Keratinocyte (primary cell): Measurements from ENCODE around the gene CDS2. TPM values are rescaled to one million over a fixed set of nuclear protein-coding genes. Genes with fewer than 3 reads are reported as not detected.

Experiments used
- DNase-seq: peaks from one replicate; pipeline ENCODE4 v3.0.0-alpha.2; 2011; ENCODE audit warnings: low read depth, missing footprints, low spot score
- FAIRE-seq: peaks from 2 replicates; lab custom pipeline; 2011; peaks lifted over from hg19 to GRCh38; lab: Jason Lieb, UNC
- H2AFZ ChIP-seq: 2 replicates; pipeline ENCODE4 v1.6.0; 2012; ENCODE audit warnings: low read length, control low read depth, inconsistent platforms; ENCODE audit not compliant: control insufficient read depth
- H3K27ac ChIP-seq: 2 replicates; pipeline ENCODE4 v1.5.1; 2011; ENCODE audit warnings: low read length; ENCODE audit not compliant: control insufficient read depth, insufficient read depth
- H3K27me3 ChIP-seq: 3 replicates; pipeline ENCODE4 v1.6.0; 2011; ENCODE audit warnings: low read length; ENCODE audit not compliant: control insufficient read depth, insufficient read depth; ENCODE audit errors: extremely low read depth
- H3K36me3 ChIP-seq, 2 experiments: 2 replicates in 1 of 2; 3 replicates in 1 of 2; pipeline ENCODE4 v1.5.1; 2011; ENCODE audit warnings: low read length in 2 of 2, mild to moderate bottlenecking in 1 of 2; ENCODE audit not compliant: control insufficient read depth in 2 of 2, insufficient read depth in 2 of 2; ENCODE audit errors: extremely low read depth in 1 of 2
- H3K4me1 ChIP-seq: 3 replicates; pipeline ENCODE4 v1.5.1; 2011; ENCODE audit warnings: low read length; ENCODE audit not compliant: control insufficient read depth, insufficient read depth; ENCODE audit errors: extremely low read depth
- H3K4me2 ChIP-seq: 3 replicates; pipeline ENCODE4 v1.6.0; 2011; ENCODE audit warnings: low read depth, low read length; ENCODE audit not compliant: control insufficient read depth, insufficient read depth; ENCODE audit errors: extremely low read depth
- H3K4me3 ChIP-seq, 3 experiments: fragments of 200-600 bp in 1 of 3; sonication (generic) in 1 of 3; 2 replicates in 2 of 3; 3 replicates in 1 of 3; pipeline ENCODE4 v1.5.1; 2011 to 2016; ENCODE audit warnings: low read length in 3 of 3, mild to moderate bottlenecking in 3 of 3, control low read depth in 2 of 3, inconsistent platforms in 1 of 3, low read depth in 1 of 3, mixed read lengths in 1 of 3, mixed run types in 1 of 3, moderate library complexity in 1 of 3; ENCODE audit not compliant: control insufficient read depth in 2 of 3, insufficient read depth in 2 of 3; ENCODE audit errors: extremely low read depth in 1 of 3
- H3K79me2 ChIP-seq: 2 replicates; pipeline ENCODE4 v1.6.0; 2012; ENCODE audit warnings: low read length; ENCODE audit not compliant: control insufficient read depth, insufficient read depth
- H3K9ac ChIP-seq: 3 replicates; pipeline ENCODE4 v1.6.0; 2011; ENCODE audit warnings: low read length; ENCODE audit not compliant: control insufficient read depth, insufficient read depth; ENCODE audit errors: extremely low read depth
- H3K9me1 ChIP-seq: 3 replicates; pipeline ENCODE4 v1.6.0; 2011; ENCODE audit warnings: low read length; ENCODE audit not compliant: control insufficient read depth, insufficient read depth; ENCODE audit errors: extremely low read depth
- H3K9me3 ChIP-seq: 2 replicates; pipeline ENCODE4 v1.5.1; 2012; ENCODE audit warnings: low read depth, low read length; ENCODE audit not compliant: control insufficient read depth
- H4K20me1 ChIP-seq: 3 replicates; pipeline ENCODE4 v1.6.0; 2011; ENCODE audit warnings: low read length; ENCODE audit not compliant: control insufficient read depth, insufficient read depth; ENCODE audit errors: extremely low read depth
- EZH2 ChIP-seq: IDR thresholded peaks from one replicate; pipeline ENCODE4 v1.6.1; 2012; ENCODE audit warnings: inconsistent platforms, mild to moderate bottlenecking, low read length, moderate library complexity
- dilution Hi-C: fragments of 300-500 bp; cut with MboI; formaldehyde crosslinking; loops from one replicate; pipeline ENCODE4 v1.7.0; 2020; ENCODE audit warnings: low sequenced_read_pairs; ENCODE audit not compliant: extremely low pct_ligation_motif_present
- polyA plus RNA-seq, 5 experiments: library from polyadenylated mRNA; depleted of rRNA in 3 of 5; stranded (reverse) in 3 of 5; stranded (forward) in 1 of 5; unstranded in 1 of 5; fragments of >200 nt; gene quantifications; 1 replicate in 1 of 5; 2 replicates in 3 of 5; 3 replicates in 1 of 5; pipeline versions ENCODE4 v1.2.1 to v1.2.3, GENCODE V29; 2011 to 2012; ENCODE audit warnings: missing spikeins in 2 of 5, low read depth in 1 of 5, low replicate concordance in 1 of 5
- TF ChIP-seq, protein P1 (sequence below), 3 experiments: IDR thresholded peaks in 1 of 3; conservative IDR thresholded peaks in 1 of 3; optimal IDR thresholded peaks in 1 of 3; 2 replicates in 2 of 3; 3 replicates in 1 of 3; pipeline versions ENCODE3 to v1.5.1; 2011; ENCODE audit warnings: low read length in 3 of 3, mild to moderate bottlenecking in 3 of 3, moderate library complexity in 2 of 3, control low read depth in 1 of 3, inconsistent platforms in 1 of 3; ENCODE audit not compliant: insufficient read depth in 2 of 3; ENCODE audit errors: extremely low read depth in 1 of 3

The CDS2 gene
- polyA plus RNA-seq, 1 donor (not counting 4 experiments of a cell fraction or from before 2014, with no cell fraction given): 67.1 TPM

DNA sequence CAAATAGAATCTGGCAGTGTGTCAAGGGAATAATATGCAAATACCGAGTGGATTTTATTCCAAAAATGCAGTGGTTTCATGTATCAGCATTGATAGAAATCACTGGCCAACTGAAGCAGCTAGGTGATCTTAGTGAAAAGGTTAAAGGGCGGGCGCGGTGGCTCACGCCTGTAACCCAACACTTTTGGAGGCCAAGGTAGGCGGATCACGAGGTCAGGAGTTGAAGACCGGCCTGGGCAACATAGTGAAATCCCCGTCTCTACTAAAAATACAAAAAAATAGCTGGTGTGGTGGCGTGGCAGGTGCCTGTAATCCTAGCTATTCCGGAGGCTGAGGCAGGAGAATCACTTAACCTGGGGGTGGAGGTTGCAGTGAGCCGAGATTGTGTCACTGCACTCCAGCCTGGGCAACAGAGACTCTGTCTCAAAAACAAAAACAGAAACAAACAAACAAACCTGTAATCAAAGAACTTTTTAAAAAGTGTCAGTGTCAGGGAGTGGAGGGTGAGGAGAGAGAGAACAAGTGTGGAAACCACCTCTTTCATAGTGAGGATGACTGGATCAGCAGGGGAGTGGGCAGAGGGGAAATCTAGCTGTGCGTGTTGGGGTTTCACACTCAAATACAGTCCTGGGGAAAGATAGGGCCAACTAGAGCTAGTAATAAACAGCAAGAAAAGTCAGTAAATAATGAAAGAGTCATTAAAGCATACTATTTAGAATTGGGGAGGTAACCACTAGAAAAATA is 57.1 kb downstream of the CDS2 start:
- Histone ChIP-seq H3K79me2 (no peaks in the 10 kb centered on the region), H3K27ac (no peak overlapping the region), H3K4me2 (no peak overlapping the region), H4K20me1 (no peaks in the 10 kb centered on the region), H3K4me3 (no peak overlapping the region), H2AFZ (no peak overlapping the region), H3K4me1 (no peaks in the 10 kb centered on the region), H3K9me1 (no peaks in the 10 kb centered on the region), H3K36me3 (peaks cover 20 to 21% of the 10 kb centered on the region in 2 experiments), H3K9me3 (no peaks in the 10 kb centered on the region), H3K9ac (no peak overlapping the region), H3K27me3 (no peaks in the 10 kb centered on the region)
- TF ChIP-seq EZH2: no peak
- TF ChIP-seq, protein P1, sequence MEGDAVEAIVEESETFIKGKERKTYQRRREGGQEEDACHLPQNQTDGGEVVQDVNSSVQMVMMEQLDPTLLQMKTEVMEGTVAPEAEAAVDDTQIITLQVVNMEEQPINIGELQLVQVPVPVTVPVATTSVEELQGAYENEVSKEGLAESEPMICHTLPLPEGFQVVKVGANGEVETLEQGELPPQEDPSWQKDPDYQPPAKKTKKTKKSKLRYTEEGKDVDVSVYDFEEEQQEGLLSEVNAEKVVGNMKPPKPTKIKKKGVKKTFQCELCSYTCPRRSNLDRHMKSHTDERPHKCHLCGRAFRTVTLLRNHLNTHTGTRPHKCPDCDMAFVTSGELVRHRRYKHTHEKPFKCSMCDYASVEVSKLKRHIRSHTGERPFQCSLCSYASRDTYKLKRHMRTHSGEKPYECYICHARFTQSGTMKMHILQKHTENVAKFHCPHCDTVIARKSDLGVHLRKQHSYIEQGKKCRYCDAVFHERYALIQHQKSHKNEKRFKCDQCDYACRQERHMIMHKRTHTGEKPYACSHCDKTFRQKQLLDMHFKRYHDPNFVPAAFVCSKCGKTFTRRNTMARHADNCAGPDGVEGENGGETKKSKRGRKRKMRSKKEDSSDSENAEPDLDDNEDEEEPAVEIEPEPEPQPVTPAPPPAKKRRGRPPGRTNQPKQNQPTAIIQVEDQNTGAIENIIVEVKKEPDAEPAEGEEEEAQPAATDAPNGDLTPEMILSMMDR (optimal IDR thresholded peaks at IDR 0.05 in 1 of 3, IDR thresholded peaks at IDR 0.05 in 1 of 3, conservative IDR thresholded peaks at IDR 0.05 in 1 of 3; ENCODE audit: extremely low read depth in 1 of 3, insufficient read depth in 2 of 3, low read length in 3 of 3): no peak
- DNase-seq: no peak
- FAIRE-seq: no peak
- dilution Hi-C loops: no loop called here

GRCh38 chr20:5184684-5185083 is 57.9 kb downstream of the CDS2 start:
- TF ChIP-seq, protein P1 (optimal IDR thresholded peaks at IDR 0.05 in 1 of 3, IDR thresholded peaks at IDR 0.05 in 1 of 3, conservative IDR thresholded peaks at IDR 0.05 in 1 of 3; ENCODE audit: extremely low read depth in 1 of 3, insufficient read depth in 2 of 3, low read length in 3 of 3): no peak
- no peak for TF ChIP-seq EZH2
- Histone ChIP-seq H3K27me3 (no peaks in the 10 kb centered on the region), H3K4me1 (no peaks in the 10 kb centered on the region), H3K36me3 (peaks cover 20 to 22% of the 10 kb centered on the region in 2 experiments), H3K4me2 (no peak overlapping the region), H2AFZ (no peak overlapping the region), H3K9me3 (no peaks in the 10 kb centered on the region), H3K9me1 (no peaks in the 10 kb centered on the region), H3K4me3 (no peak overlapping the region), H3K27ac (no peak overlapping the region), H3K79me2 (no peaks in the 10 kb centered on the region), H3K9ac (no peak overlapping the region), H4K20me1 (no peaks in the 10 kb centered on the region)
- dilution Hi-C loops: no loop called here
- no peak for DNase-seq
- no peak for FAIRE-seq
